HG03565 (cell line): ENCODE results near the gene VPS51.
A peak's percentile ranks its signal among the peaks of the same experiment; 100 is the strongest.

ENCODE experiments used
- ATAC-seq: cut with Tn5 transposase; IDR thresholded peaks from one replicate; pipeline ENCODE4 v1.9.1; 2021; ENCODE audit warnings: mild to moderate bottlenecking, moderate library complexity; ENCODE audit not compliant: unreplicated experiment

Gene VPS51

DNA sequence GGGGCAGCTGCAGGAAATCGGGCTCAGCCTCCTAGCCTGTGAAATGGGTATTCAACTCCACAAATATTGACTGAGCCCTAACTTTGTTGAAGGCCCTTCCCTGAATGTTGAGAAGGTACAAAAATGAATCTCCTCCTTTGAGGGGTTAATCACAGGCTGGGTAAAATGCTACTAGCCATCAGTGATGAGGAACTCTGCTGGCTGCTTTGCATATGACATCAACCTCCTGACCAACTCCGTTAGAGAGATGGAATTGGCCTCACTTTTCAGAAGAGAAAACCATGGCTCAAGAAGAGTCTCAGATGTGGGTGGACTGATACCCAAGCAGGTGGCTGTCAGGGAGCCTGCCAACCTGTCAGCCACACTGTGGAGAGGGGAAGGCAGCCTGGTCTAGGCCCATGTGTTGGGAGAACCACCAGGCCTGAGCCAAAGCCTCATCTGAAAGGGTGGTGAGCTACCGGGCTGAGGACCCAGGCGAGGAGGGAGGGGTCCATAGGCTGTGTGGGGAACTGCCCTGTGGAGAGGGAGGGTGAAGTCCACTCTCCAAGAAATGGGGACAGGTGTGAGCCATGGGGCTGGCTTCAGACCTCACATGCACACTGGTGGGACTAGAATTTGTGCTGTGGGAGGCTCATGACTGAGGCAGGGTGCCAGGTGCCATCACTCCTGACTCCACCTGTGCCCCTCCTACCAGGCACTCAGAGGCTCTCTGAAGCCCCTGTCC, 23.9 kb upstream of the VPS51 start:
- ATAC-seq, result no peak

- no peak for ATAC-seq
Observed at GRCh38 chr11:65072631-65072966, 23.4 kb upstream of the VPS51 start.

- ATAC-seq, result no peak
Observed at GRCh38 chr11:65077451-65077850, 18.6 kb upstream of the VPS51 start.

- no peak for ATAC-seq
Observed at GRCh38 chr11:65078151-65078550, 17.9 kb upstream of the VPS51 start.

DNA sequence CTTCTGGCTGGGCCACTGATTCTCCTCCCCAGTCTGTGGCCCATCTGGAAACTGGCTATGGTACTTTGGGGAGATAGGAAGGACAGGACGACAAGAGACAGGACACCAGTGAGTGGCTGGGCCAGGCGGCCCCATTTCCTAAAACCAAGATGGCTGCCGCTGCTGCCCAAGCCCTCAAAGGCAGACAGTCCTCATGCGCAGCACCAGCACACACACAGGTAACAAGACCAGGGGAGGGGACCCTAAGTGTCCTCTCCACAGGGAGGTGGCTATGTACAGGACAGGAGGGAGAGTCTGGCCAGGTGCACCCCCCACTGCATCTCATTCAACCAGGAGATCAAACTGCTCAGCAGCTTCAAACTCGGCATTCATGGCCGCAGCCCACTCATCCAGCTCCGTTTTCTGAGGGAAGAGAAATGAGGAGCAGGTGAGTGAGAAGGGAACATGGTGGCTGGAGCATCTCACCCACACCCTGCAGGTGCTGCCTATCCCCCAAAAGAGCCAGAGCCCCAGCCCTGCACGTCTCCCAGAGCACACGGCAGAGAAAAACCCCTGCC, 17.1 kb upstream of the VPS51 start:
- ATAC-seq, result no peak

- ATAC-seq, result peak; percentile 12
Observed at GRCh38 chr11:65083134-65083833, 12.7 kb upstream of the VPS51 start.

DNA sequence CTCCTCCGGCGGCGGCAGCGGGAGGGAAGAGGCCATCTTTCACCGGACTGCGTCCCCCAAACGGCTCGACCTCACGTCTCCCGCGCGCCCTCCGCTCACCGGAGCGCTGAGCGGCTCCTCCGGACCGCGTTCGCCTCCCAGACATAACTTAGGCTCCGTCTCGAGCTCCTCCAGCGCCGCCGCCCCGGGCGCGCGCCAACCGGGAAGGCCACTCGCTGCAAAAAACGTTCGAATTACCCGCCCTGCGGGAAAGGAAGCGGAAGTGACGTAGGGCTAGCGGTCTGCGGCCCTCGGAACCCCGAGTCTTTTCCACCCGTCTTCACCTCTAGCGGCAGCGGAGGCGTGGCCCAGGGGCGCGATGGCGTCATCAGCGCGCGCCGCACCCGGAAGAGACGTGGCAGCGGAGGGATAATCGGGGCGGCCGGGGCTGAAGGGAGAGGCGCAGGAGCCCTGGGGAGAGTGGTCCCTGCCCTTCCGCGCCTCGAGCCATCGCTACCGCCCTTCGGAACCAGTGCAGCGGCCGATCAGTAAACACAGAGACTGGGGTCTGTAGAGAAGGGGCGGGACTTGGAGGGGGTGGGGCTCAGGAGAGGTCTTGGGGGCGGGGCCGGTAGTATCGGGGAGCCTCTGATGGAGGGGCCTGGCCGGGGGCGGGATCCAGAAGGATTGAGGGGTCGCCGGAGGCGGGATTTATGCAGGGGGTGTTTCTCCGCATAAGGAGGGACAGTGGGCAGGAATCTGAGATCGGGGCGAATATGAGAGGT, 12.0 kb upstream of the VPS51 start, which contains the start of the genes CDCA5 and ZFPL1:
CDCA5 (minus strand) TSS at position 207 of the 764 bp plus-strand sequence; CDS start at position 145, 62 bp downstream.
ZFPL1 (plus strand) TSS at position 389 of the 764 bp plus-strand sequence. CDS start 477 bp downstream, outside the sequence.
- peak; percentile 82 for ATAC-seq

GRCh38 chr11:65084598-65085375, 11.2 kb upstream of the VPS51 start:
- ATAC-seq, result no peak

DNA sequence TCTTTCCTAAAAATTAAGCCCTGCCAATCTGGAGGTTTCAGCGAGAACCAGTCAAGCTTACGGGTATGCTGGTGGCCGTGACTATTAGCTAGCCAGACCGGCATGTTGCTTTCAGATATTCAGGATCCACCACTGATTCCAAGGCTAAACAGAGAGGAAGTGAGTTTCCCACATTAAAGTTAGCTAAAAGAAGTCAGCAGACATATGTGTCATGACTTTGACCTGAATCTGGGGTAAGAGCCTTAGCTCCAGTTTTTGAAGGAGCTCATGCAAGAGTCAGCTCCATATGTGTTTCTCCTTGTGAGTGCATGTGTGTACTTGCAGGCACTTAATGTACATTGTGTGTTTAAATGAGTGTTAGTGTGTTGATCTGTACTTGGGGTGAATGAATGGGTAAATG, 10.6 kb upstream of the VPS51 start:
- ATAC-seq, result no peak

DNA sequence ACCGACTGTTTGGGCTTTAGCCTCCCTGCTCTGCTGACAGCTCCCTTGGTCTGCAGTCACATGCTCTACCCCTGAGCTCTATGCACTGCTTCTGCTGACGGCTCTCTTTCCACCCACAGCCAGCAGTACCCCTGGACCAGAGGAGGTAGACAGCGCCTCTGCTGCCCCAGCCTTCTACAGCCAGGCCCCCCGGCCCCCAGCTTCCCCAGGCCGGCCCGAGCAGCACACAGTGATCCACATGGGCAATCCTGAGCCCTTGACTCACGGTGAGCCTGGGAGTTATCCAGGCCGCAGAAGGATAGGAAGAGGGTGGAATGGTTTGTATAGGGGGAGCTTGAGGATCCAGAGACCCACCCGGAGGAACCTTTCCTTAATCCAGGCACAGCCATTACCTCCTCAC, 9.2 kb upstream of the VPS51 start:
- no peak for ATAC-seq

DNA sequence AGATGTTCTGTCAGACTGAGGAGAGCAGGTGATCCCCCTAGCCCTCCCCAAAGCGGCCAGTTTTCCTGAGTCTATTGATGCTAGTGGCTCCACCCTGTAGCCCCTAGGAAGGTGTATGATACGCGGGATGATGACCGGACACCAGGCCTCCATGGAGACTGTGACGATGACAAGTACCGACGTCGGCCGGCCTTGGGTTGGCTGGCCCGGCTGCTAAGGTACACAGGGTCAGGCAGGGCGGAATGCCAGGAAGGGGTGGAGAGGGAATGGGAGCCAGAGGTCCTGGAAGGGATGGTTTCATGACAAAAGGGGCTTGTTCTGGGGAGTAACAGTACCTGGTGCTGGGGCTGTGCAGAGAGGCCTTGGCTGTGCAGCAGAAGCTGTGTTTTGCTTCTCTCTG, 8.8 kb upstream of the VPS51 start:
- ATAC-seq, result no peak

DNA sequence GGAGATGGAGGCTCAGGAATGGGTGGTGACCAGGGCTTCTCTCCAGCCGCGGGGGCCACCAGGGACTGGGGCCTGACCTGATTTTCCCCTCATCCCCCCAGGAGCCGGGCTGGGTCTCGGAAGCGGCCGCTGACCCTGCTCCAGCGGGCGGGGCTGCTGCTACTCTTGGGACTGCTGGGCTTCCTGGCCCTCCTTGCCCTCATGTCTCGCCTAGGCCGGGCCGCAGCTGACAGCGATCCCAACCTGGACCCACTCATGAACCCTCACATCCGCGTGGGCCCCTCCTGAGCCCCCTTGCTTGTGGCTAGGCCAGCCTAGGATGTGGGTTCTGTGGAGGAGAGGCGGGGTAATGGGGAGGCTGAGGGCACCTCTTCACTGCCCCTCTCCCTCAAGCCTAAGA, 8.2 kb upstream of the VPS51 start:
- ATAC-seq, result no peak

GRCh38 chr11:65089621-65090020, 6.4 kb upstream of the VPS51 start:
- ATAC-seq, result no peak

- no peak for ATAC-seq
Observed at GRCh38 chr11:65090628-65091027, 5.4 kb upstream of the VPS51 start.

GRCh38 chr11:65095427-65095826, 587 bp upstream of the VPS51 start:
- ATAC-seq, result no peak

DNA sequence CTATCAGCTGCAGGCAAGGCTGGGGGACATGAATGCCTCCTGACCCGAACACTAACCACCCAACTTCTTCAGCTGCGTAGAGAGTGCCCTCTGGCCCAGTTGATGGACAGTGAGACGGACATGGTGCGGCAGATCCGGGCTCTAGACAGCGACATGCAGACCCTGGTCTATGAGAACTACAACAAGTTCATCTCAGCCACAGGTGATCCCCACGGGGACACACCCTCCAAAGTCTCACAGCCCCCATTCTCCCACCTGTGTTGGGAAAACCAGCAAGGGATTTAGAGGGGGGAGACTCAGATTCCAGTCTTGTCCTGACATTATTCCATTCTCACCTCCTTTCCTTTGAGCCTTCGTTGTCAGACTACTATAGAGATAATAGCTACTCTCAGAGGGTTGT, 912 bp downstream of the VPS51 start:
- ATAC-seq, result no peak

- no peak for ATAC-seq
Observed at GRCh38 chr11:65100674-65101350, 4.8 kb downstream of the VPS51 start.

DNA sequence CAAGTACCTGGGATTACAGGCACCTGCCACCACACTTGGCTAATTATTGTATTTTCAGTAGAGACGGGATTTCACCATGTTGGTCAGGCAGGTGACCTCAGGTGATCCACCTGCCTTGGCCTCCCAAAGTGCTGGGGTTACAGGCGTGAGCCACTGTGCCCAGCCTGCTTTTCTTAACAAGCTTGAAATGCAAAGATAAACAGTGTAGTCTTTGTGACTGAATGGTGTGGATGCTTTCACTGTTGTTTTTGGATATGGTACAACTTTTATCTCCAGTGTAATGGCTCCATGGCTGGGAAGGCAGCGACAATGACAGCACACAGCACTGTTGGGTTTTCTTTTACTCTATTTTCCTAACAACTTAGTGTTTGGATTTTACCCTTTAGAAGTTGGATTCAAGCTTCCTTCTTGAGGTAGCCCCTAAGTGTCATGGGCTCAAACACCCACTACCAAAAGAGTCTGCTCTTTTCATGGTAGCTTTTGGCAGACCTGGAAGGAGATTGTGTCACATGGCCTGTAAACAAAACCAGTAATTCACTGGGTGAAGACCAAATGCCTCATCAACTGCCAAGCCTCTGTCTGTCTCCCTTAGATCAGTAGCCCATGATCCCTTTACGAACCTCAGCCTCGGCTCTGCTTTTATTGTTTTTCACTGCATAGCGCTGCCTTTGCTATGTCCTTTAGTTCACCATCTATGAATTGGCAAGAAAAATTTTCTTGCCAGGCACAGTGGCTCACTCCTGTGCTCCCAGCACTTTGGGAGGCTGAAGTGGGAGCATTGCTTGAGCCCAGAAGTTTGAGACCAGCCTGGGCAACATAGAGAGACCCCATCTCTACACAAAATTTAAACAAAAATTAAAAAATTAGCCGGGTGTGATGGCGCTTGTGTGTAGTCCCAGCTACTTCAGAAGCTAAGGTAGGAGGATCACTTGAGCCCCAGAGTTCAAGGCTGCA, 6.4 kb downstream of the VPS51 start:
- ATAC-seq, result no peak

DNA sequence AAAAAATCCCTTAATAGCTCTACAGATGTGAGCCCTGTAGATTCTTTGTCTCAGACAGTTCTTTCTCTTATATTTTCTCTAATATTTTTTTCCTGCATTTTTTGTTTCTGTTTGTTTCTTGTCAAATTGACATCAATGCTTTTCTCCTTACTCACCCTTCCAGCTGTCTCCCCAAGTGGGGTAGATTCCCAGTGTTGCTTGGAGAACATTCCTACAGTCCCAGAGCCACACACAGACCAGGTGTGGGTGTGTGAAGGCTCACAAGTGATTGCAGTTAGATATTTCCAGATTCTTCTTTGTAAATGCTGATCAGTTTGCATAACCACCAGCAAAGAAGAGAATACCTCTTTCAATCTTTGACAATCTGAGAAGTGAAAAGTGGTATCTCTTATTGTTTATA, 7.5 kb downstream of the VPS51 start:
- ATAC-seq, result no peak
